ENCODE data around the gene PARP8. TPM values are rescaled to one million over a fixed set of nuclear protein-coding genes. Genes with fewer than 3 reads are reported as not detected.
A peak's percentile ranks its signal among the peaks of the same experiment; 100 is the strongest.

The PARP8 gene
- total RNA-seq, 1 experiment from 2014 or later = 44.1 TPM

DNA sequence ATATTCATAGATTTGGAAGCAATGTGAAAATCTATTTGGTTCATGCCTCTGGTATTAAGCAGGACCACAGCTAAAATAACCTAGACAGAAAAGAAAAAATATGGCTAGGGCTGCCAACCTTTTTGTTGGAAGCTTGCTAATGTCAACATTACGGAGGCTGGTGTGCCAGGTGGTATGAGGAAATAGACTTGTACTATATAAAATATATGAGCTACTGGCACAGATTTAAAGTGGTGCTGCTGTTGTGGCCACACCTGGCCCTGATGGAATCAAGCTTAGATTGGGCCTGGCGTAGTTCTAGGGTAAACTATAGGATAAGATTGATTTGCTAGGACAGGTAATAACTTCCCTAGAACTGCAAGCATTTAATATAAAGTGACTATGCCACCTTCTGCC, 10.6 kb upstream of the PARP8 start:
- peak; percentile 45 for DNase-seq
- Mint-ChIP-seq H3K27ac (ENCODE audit: unreplicated experiment) (peak overlapping the region; percentile 75), H3K4me1 (ENCODE audit: low read depth, unreplicated experiment) (peaks cover 24% of the 10 kb centered on the region), H3K27me3 (ENCODE audit: unreplicated experiment) (no peaks in the 10 kb centered on the region), H3K9me3 (ENCODE audit: low read depth, unreplicated experiment) (no peaks in the 10 kb centered on the region), H3K36me3 (ENCODE audit: insufficient read depth, unreplicated experiment) (no peaks in the 10 kb centered on the region), H3K4me3 (ENCODE audit: low read depth, unreplicated experiment) (peak overlapping the region; percentile 10)
- TF ChIP-seq, protein P1, sequence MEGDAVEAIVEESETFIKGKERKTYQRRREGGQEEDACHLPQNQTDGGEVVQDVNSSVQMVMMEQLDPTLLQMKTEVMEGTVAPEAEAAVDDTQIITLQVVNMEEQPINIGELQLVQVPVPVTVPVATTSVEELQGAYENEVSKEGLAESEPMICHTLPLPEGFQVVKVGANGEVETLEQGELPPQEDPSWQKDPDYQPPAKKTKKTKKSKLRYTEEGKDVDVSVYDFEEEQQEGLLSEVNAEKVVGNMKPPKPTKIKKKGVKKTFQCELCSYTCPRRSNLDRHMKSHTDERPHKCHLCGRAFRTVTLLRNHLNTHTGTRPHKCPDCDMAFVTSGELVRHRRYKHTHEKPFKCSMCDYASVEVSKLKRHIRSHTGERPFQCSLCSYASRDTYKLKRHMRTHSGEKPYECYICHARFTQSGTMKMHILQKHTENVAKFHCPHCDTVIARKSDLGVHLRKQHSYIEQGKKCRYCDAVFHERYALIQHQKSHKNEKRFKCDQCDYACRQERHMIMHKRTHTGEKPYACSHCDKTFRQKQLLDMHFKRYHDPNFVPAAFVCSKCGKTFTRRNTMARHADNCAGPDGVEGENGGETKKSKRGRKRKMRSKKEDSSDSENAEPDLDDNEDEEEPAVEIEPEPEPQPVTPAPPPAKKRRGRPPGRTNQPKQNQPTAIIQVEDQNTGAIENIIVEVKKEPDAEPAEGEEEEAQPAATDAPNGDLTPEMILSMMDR (IDR thresholded peaks at IDR 0.05; ENCODE audit: unreplicated experiment) = no peak
- intact Hi-C loops (cut with micrococcal nuclease; ENCODE audit: unreplicated experiment) = no loop called here
- no TSS peak for BruUV-seq (replicated peaks)
- CTCF ChIA-PET = no interaction called here

DNA sequence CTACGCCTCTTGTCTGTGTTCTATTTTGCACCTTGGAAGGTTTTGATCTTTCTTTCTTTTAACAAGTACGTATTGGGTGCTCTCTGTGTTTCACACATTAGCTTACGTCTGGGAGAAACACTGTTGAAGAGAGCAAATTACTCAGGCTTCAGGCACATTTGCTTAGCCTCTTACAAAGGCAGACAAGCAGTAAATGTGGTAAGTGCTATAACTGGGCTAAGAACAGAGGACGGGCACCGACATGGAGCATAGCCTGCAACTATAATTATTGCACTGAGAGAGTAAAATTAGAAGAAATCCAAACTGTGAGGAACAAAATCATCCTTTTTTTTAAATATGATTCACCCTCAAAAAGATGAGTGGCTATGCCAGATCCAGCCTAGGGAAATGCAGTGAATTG, 9.4 kb upstream of the PARP8 start:
- no TSS peak for BruUV-seq (replicated peaks)

DNA sequence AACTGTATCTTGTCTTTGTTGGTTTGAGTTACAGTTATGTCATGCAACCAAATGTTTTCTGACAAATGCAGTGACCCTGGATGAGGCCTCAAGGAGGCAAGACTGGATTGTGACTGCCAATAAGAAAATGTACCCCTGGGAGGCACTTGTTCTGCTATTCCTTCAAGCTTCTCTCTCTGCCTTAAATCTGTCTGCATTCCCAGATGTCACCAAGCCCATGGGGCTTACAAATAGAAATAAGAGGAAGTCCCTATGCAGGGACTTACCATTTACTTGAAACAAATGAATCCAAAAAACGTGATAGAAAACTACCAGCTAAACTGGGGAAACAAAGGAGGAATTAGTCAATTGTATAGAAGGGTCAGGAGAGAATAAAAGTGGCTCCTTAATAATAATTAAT, 8.2 kb upstream of the PARP8 start:
- H3K4me1 Mint-ChIP-seq (ENCODE audit: low read depth, unreplicated experiment) = peaks cover 24% of the 10 kb centered on the region
- intact Hi-C loops (cut with micrococcal nuclease; ENCODE audit: unreplicated experiment) = no loop called here
- CTCF ChIA-PET = no interaction called here
- TF ChIP-seq, protein P1 (IDR thresholded peaks at IDR 0.05; ENCODE audit: unreplicated experiment) = no peak
- H3K36me3 Mint-ChIP-seq (ENCODE audit: insufficient read depth, unreplicated experiment) = no peaks in the 10 kb centered on the region
- no peak for DNase-seq
- H3K27me3 Mint-ChIP-seq (ENCODE audit: unreplicated experiment) = no peaks in the 10 kb centered on the region
- H3K9me3 Mint-ChIP-seq (ENCODE audit: low read depth, unreplicated experiment) = no peaks in the 10 kb centered on the region
- no peak overlapping the region for H3K27ac Mint-ChIP-seq (ENCODE audit: unreplicated experiment)
- no peak overlapping the region for H3K4me3 Mint-ChIP-seq (ENCODE audit: low read depth, unreplicated experiment)
- no TSS peak for BruUV-seq (replicated peaks)

More for the DNA sequence above, 9.4 kb upstream of the PARP8 start:
- Mint-ChIP-seq H3K27ac (ENCODE audit: unreplicated experiment) (no peak overlapping the region), H3K4me1 (ENCODE audit: low read depth, unreplicated experiment) (peaks cover 24% of the 10 kb centered on the region), H3K4me3 (ENCODE audit: low read depth, unreplicated experiment) (no peak overlapping the region), H3K27me3 (ENCODE audit: unreplicated experiment) (no peaks in the 10 kb centered on the region), H3K9me3 (ENCODE audit: low read depth, unreplicated experiment) (no peaks in the 10 kb centered on the region), H3K36me3 (ENCODE audit: insufficient read depth, unreplicated experiment) (no peaks in the 10 kb centered on the region)
- DNase-seq = no peak
- TF ChIP-seq, protein P1 (IDR thresholded peaks at IDR 0.05; ENCODE audit: unreplicated experiment) = no peak
- intact Hi-C loops (cut with micrococcal nuclease; ENCODE audit: unreplicated experiment) = no loop called here
- CTCF ChIA-PET = no interaction called here

DNA sequence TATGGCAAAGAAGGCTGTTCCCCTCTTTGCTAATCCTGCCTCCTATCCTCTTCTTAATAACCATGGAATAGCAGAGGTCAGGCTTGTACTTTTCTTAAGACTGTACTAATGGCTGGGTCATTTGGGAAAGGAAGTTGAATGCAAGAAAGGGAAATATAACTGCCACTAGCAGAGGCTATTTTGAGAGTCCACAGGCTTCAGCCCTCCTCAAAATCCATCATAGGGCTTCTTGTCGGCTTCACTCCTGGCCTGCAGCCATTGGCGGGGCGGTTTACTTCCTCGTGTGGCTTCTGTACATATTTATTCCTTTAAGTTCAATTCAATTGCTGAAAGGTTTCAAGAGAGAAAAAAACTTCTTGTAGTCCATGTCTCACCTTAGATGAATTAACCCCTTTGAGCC, 2.8 kb upstream of the PARP8 start:
- DNase-seq = no peak
- intact Hi-C loops (cut with micrococcal nuclease; ENCODE audit: unreplicated experiment) = no loop called here
- CTCF ChIA-PET = no interaction called here

More for the DNA sequence above, 2.8 kb upstream of the PARP8 start:
- Mint-ChIP-seq H3K4me3 (ENCODE audit: low read depth, unreplicated experiment) (no peak overlapping the region), H3K27me3 (ENCODE audit: unreplicated experiment) (no peaks in the 10 kb centered on the region), H3K27ac (ENCODE audit: unreplicated experiment) (no peak overlapping the region), H3K9me3 (ENCODE audit: low read depth, unreplicated experiment) (no peaks in the 10 kb centered on the region), H3K36me3 (ENCODE audit: insufficient read depth, unreplicated experiment) (peaks cover 33% of the 10 kb centered on the region), H3K4me1 (ENCODE audit: low read depth, unreplicated experiment) (peaks cover 15% of the 10 kb centered on the region)
- TF ChIP-seq, protein P1 (IDR thresholded peaks at IDR 0.05; ENCODE audit: unreplicated experiment) = no peak
- no TSS peak for BruUV-seq (replicated peaks)

Measured in Calu3 (cell line).